Measurements from ENCODE around the gene PLPP6.

Gene PLPP6

GRCh38 chr9:4669890-4670289 lies 7.8 kb downstream of the PLPP6 start:
- Histone ChIP-seq H3K18ac (ENCODE audit: low read depth in 1 of 2, low read length in 2 of 2) (no peak overlapping the region), H2AFZ (ENCODE audit: low read depth, low read length) (no peak overlapping the region), H3K4me1 (ENCODE audit: control insufficient read depth, insufficient read depth, low read depth, low read length) (peaks cover 2% of the 10 kb centered on the region), H3K79me1 (replicated peaks; ENCODE audit: low read length, poor library complexity, severe bottlenecking) (no peaks in the 10 kb centered on the region), H2AK5ac (ENCODE audit: low read length, severe bottlenecking) (no peak overlapping the region), H2BK15ac (ENCODE audit: low read depth, poor library complexity, severe bottlenecking) (no peak overlapping the region), H4K8ac (ENCODE audit: low read length) (no peak overlapping the region), H3K4me3 (ENCODE audit: insufficient read depth in 1 of 2, low read depth in 1 of 2, low read length in 2 of 2) (no peak overlapping the region), H3K9ac (ENCODE audit: low read length) (no peak overlapping the region), H3K23ac (ENCODE audit: low read length in 2 of 2) (no peak overlapping the region), H3K36me3 (ENCODE audit: control insufficient read depth in 1 of 2, insufficient read depth in 2 of 2, low read depth in 1 of 2, low read length in 2 of 2) (no peaks in the 10 kb centered on the region), H3K14ac (ENCODE audit: low read length in 2 of 2) (no peak overlapping the region), H4K91ac (ENCODE audit: low read length) (no peak overlapping the region), H3K4ac (ENCODE audit: low read depth in 1 of 2, low read length in 2 of 2) (no peak overlapping the region), H3K27me3 (ENCODE audit: control insufficient read depth in 1 of 2, insufficient read depth in 1 of 2, low read length in 2 of 2) (no peaks in the 10 kb centered on the region), H2BK5ac (ENCODE audit: low read depth, low read length, poor library complexity, severe bottlenecking) (no peak overlapping the region), H2BK12ac (ENCODE audit: low read length in 2 of 2) (no peak overlapping the region), H3K4me2 (ENCODE audit: low read length, poor library complexity, severe bottlenecking) (no peak overlapping the region), H3K9me3 (ENCODE audit: control insufficient read depth, low read length) (no peaks in the 10 kb centered on the region), H3K27ac (ENCODE audit: low read length, poor library complexity, severe bottlenecking) (no peak overlapping the region), H2BK120ac (ENCODE audit: low read depth, low read length) (no peak overlapping the region)
- no peak for DNase-seq

GRCh38 chr9:4670591-4670990 lies 8.5 kb downstream of the PLPP6 start:
- Histone ChIP-seq H4K8ac (ENCODE audit: low read length) (no peak overlapping the region), H3K18ac (ENCODE audit: low read depth in 1 of 2, low read length in 2 of 2) (no peak overlapping the region)
- 90% methylated on average over 2 of the region's 3 CpGs for WGBS

GRCh38 chr9:4671737-4672136 lies 9.6 kb downstream of the PLPP6 start:
- no peak for DNase-seq
- no peaks in the 10 kb centered on the region for H3K36me3 ChIP-seq (ENCODE audit: control insufficient read depth in 1 of 2, insufficient read depth in 2 of 2, low read depth in 1 of 2, low read length in 2 of 2)
- no peaks in the 10 kb centered on the region for H3K27me3 ChIP-seq (ENCODE audit: control insufficient read depth in 1 of 2, insufficient read depth in 1 of 2, low read length in 2 of 2)
- H3K79me1 ChIP-seq (replicated peaks; ENCODE audit: low read length, poor library complexity, severe bottlenecking), result no peaks in the 10 kb centered on the region
- H3K18ac ChIP-seq (ENCODE audit: low read depth in 1 of 2, low read length in 2 of 2), result no peak overlapping the region
- no peak overlapping the region for H2BK15ac ChIP-seq (ENCODE audit: low read depth, poor library complexity, severe bottlenecking)
- H3K14ac ChIP-seq (ENCODE audit: low read length in 2 of 2), result no peak overlapping the region
- H2AFZ ChIP-seq (ENCODE audit: low read depth, low read length), result no peak overlapping the region
- H3K4me3 ChIP-seq (ENCODE audit: insufficient read depth in 1 of 2, low read depth in 1 of 2, low read length in 2 of 2), result no peak overlapping the region
- no peak overlapping the region for H3K9ac ChIP-seq (ENCODE audit: low read length)
- H3K4ac ChIP-seq (ENCODE audit: low read depth in 1 of 2, low read length in 2 of 2), result no peak overlapping the region
- H2BK5ac ChIP-seq (ENCODE audit: low read depth, low read length, poor library complexity, severe bottlenecking), result no peak overlapping the region
- H4K91ac ChIP-seq (ENCODE audit: low read length), result no peak overlapping the region
- no peak overlapping the region for H3K4me2 ChIP-seq (ENCODE audit: low read length, poor library complexity, severe bottlenecking)
- no peak overlapping the region for H2BK12ac ChIP-seq (ENCODE audit: low read length in 2 of 2)
- WGBS, result 93% methylated on average over 1 of the region's 1 CpG
- no peak overlapping the region for H2AK5ac ChIP-seq (ENCODE audit: low read length, severe bottlenecking)
- peaks cover under 1% of the 10 kb centered on the region for H3K4me1 ChIP-seq (ENCODE audit: control insufficient read depth, insufficient read depth, low read depth, low read length)
- H4K8ac ChIP-seq (ENCODE audit: low read length), result no peak overlapping the region
- H2BK120ac ChIP-seq (ENCODE audit: low read depth, low read length), result no peak overlapping the region
- H3K27ac ChIP-seq (ENCODE audit: low read length, poor library complexity, severe bottlenecking), result no peak overlapping the region
- no peak overlapping the region for H3K23ac ChIP-seq (ENCODE audit: low read length in 2 of 2)
- no peaks in the 10 kb centered on the region for H3K9me3 ChIP-seq (ENCODE audit: control insufficient read depth, low read length)

More at GRCh38 chr9:4670591-4670990, 8.5 kb downstream of the PLPP6 start:
- no peak overlapping the region for H4K91ac ChIP-seq (ENCODE audit: low read length)
- DNase-seq, result no peak
- H3K27me3 ChIP-seq (ENCODE audit: control insufficient read depth in 1 of 2, insufficient read depth in 1 of 2, low read length in 2 of 2), result no peaks in the 10 kb centered on the region
- H3K4ac ChIP-seq (ENCODE audit: low read depth in 1 of 2, low read length in 2 of 2), result no peak overlapping the region
- no peak overlapping the region for H2BK12ac ChIP-seq (ENCODE audit: low read length in 2 of 2)
- H2BK5ac ChIP-seq (ENCODE audit: low read depth, low read length, poor library complexity, severe bottlenecking), result no peak overlapping the region
- H3K79me1 ChIP-seq (replicated peaks; ENCODE audit: low read length, poor library complexity, severe bottlenecking), result no peaks in the 10 kb centered on the region
- H3K4me2 ChIP-seq (ENCODE audit: low read length, poor library complexity, severe bottlenecking), result no peak overlapping the region
- H3K14ac ChIP-seq (ENCODE audit: low read length in 2 of 2), result no peak overlapping the region
- H2AK5ac ChIP-seq (ENCODE audit: low read length, severe bottlenecking), result no peak overlapping the region
- no peaks in the 10 kb centered on the region for H3K9me3 ChIP-seq (ENCODE audit: control insufficient read depth, low read length)
- no peak overlapping the region for H2BK15ac ChIP-seq (ENCODE audit: low read depth, poor library complexity, severe bottlenecking)
- H3K36me3 ChIP-seq (ENCODE audit: control insufficient read depth in 1 of 2, insufficient read depth in 2 of 2, low read depth in 1 of 2, low read length in 2 of 2), result no peaks in the 10 kb centered on the region
- no peak overlapping the region for H3K9ac ChIP-seq (ENCODE audit: low read length)
- no peak overlapping the region for H3K27ac ChIP-seq (ENCODE audit: low read length, poor library complexity, severe bottlenecking)
- no peak overlapping the region for H2BK120ac ChIP-seq (ENCODE audit: low read depth, low read length)
- peaks cover 2% of the 10 kb centered on the region for H3K4me1 ChIP-seq (ENCODE audit: control insufficient read depth, insufficient read depth, low read depth, low read length)
- H3K4me3 ChIP-seq (ENCODE audit: insufficient read depth in 1 of 2, low read depth in 1 of 2, low read length in 2 of 2), result no peak overlapping the region
- no peak overlapping the region for H3K23ac ChIP-seq (ENCODE audit: low read length in 2 of 2)
- H2AFZ ChIP-seq (ENCODE audit: low read depth, low read length), result no peak overlapping the region

GRCh38 chr9:4674783-4675182 lies 12.7 kb downstream of the PLPP6 start:
- Histone ChIP-seq H4K8ac (ENCODE audit: low read length) (no peak overlapping the region), H2BK5ac (ENCODE audit: low read depth, low read length, poor library complexity, severe bottlenecking) (no peak overlapping the region), H3K14ac (ENCODE audit: low read length in 2 of 2) (no peak overlapping the region), H4K91ac (ENCODE audit: low read length) (no peak overlapping the region), H3K27me3 (ENCODE audit: control insufficient read depth in 1 of 2, insufficient read depth in 1 of 2, low read length in 2 of 2) (no peaks in the 10 kb centered on the region), H3K23ac (ENCODE audit: low read length in 2 of 2) (no peak overlapping the region), H3K9me3 (ENCODE audit: control insufficient read depth, low read length) (no peaks in the 10 kb centered on the region), H3K36me3 (ENCODE audit: control insufficient read depth in 1 of 2, insufficient read depth in 2 of 2, low read depth in 1 of 2, low read length in 2 of 2) (no peaks in the 10 kb centered on the region), H3K4me3 (ENCODE audit: insufficient read depth in 1 of 2, low read depth in 1 of 2, low read length in 2 of 2) (no peak overlapping the region), H3K4me1 (ENCODE audit: control insufficient read depth, insufficient read depth, low read depth, low read length) (peaks cover 3% of the 10 kb centered on the region), H2AFZ (ENCODE audit: low read depth, low read length) (no peak overlapping the region), H2BK120ac (ENCODE audit: low read depth, low read length) (no peak overlapping the region), H3K18ac (ENCODE audit: low read depth in 1 of 2, low read length in 2 of 2) (no peak overlapping the region), H3K4me2 (ENCODE audit: low read length, poor library complexity, severe bottlenecking) (no peak overlapping the region), H3K79me1 (replicated peaks; ENCODE audit: low read length, poor library complexity, severe bottlenecking) (no peaks in the 10 kb centered on the region), H3K4ac (ENCODE audit: low read depth in 1 of 2, low read length in 2 of 2) (no peak overlapping the region), H2BK15ac (ENCODE audit: low read depth, poor library complexity, severe bottlenecking) (no peak overlapping the region), H2AK5ac (ENCODE audit: low read length, severe bottlenecking) (no peak overlapping the region), H3K27ac (ENCODE audit: low read length, poor library complexity, severe bottlenecking) (no peak overlapping the region), H2BK12ac (ENCODE audit: low read length in 2 of 2) (no peak overlapping the region), H3K9ac (ENCODE audit: low read length) (no peak overlapping the region)
- peak; percentile 70 for DNase-seq
